T-helper 1 cell (primary cell): ENCODE measurements around the gene CD300LB.
"Not testable (repeated sequence)": the region's sequence is repeated elsewhere in the genome, so short reads cannot be mapped to it uniquely, and the experiment has no call there.

Source experiments
- DNase-seq, 5 donors: peaks; one replicate each; pipeline ENCODE4 v3.0.0-alpha.2; 2012 to 2020
- total RNA-seq, 4 donors: gene quantifications; one replicate each; lab custom pipeline; 2026; lab: John Stamatoyannopoulos, UW

CD300LB gene
- total RNA-seq, result 0 to 0.46 (median 0.19) reads per million in 4 donors

- no peak for DNase-seq
Measured at GRCh38 chr17:74531231-74531761, at the start of gene CD300LB. TSS of gene CD300LB (minus strand) at chr17:74531475. CDS start at chr17:74531350, 125 bp downstream.

GRCh38 chr17:74579900-74580299 is 48.6 kb upstream of the CD300LB start:
- DNase-seq, result no peak

- DNase-seq, result no peak
Measured at GRCh38 chr17:74578979-74579378, 47.7 kb upstream of the CD300LB start.

DNA sequence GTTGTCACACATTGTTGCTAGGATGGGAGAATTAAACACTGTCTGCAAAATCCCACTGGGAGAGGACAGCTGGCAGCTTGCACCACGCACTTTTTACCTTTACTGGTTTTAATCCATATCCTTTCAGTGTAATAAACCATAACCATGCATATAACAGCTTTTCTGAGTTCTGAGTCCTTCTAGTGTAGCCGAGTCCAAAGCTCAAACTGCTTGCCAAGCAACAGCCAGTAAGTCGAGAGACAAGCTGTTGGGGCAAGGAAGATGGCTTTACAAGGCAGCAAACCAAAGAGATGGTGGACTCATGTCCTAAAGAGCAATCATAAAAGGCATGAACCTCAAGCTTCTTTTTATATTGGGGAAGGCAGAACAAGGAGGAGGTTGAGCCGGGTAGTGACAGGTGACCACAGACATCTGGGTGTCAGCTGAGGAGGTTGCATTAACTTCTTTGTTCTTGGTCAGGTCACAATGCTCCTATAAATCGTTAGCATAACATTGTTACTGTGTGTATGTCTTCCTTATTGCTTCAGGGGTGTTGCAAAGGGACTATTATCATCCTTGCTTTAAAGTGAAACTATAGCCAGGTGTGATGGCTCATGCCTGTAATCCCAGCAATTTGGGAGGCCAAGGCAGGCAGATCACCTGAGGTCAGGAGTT is 43.3 kb upstream of the CD300LB start:
- DNase-seq, result no peak

DNA sequence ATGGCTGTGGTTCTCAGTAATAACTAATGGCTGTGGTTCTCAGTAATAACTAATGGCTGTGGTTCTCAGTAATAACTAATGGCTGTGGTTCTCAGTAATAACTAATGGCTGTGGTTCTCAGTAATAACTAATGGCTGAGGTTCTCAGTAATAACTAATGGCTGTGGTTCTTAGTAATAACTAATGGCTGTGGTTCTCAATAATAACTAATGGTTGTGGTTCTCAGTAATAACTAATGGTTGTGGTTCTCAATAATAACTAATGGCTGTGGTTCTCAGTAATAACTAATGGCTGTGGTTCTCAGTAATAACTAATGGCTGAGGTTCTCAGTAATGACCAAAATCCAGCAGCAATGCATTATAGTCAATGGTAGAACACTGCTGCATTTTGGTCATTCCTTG is 42.4 kb upstream of the CD300LB start:
- DNase-seq, result not testable (repeated sequence)

GRCh38 chr17:74573169-74573568 is 41.9 kb upstream of the CD300LB start:
- DNase-seq, result no peak

GRCh38 chr17:74571621-74572270 is 40.5 kb upstream of the CD300LB start:
- DNase-seq, result no peak

DNA sequence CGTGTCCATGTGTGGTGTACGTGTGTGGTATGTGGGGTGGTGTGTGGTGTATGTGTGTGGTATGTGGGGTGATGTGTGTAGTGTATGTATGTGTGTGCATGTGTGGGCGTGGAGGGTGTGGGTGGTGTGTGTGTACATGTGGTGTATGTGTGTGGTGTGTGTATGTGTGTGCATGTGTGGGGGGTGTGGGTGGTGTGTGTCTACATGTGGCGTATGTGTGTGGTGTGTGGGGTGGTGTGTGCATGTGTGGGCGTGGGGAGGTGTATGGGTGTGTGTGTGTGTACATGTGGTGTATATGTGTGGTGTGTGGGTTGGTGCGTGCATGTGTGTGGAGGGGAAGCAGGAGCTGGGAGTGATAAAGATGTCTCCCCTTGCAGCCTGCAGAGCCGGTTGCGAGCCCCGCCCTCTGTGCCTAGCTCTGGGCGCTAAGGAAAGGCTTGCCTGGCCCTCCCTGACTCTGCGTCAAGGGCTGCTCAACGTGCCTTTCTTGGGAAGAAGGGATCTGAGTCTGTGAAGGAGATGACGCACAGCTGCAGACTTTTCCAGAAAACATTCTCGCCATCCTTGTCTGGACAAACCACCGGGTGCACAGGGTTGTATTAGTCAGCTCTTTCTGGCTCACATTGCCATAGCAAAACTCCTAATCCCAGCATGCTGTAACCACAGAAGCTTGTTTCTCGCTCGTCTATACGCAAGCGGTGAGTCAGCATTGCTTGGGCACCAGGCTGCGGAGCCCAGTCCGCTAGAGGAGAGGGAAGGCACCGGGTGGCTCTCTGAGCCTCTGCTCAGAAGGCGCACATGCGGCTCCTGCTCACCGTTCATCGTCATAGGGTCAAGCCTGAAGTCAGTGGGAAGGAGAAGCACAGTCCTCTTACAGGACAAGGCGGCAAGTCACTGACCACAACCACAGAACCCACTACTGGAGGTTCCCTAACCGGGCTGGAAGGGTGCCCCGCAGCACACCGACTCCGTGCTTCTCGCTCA is 38.0 kb upstream of the CD300LB start:
- DNase-seq, result peak in 1 of 5 donors; percentile 38

DNA sequence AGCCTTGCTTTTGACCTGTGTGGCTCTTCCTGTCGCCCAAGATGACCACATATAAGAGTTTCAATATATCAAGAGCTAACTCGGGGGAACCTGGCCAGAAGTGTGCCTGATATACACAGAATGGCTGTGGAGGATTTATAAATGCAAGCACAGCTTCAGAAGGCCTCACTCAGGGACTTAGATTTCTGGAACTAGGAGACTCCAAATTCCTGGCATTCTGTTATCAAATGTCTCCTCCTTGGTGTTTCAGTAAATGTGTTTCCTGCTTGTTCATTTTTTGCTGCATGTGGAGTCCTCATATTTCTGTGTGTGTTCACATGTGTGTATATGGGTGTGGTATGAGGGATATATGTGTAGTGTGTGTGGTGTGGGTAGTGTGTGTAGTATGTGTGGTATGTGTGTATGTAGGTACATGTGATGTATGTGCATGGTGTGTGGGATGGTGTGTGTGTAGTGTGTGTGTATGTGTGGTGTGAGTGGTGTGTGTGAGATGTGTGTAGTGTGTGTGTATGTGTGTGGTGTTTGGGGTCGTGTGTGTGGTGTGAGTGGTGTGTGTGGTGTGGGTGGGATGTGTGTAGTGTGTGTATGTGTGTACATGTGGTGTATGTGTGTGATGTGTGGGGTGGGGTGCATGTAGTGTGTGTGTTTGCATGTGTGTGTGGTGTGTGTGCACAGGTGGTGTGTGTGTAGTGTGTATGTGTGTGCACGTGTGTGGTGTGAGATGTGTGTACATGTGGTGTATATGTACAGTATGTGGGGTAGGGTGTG is 37.0 kb upstream of the CD300LB start:
- DNase-seq, result no peak

DNA sequence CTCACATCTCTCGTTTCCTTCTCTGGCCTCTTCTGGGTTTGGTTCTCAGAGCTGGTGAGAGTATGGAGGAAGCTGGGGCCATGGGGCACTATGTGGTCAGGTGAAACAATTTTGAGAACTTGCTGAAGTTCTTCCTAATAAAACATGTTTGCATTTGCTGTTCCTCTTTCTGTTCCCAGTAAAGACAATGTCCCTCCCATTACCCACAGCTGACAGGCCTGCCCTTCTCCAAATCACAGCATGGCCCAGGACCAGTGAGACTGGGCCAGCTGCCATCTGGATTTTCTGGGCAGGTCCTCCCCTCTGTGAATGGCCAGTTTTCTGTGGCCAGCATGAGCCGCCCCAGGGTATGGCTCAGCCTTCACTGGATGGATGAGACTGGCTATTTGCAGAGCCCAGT is 36.1 kb upstream of the CD300LB start, which contains the start of gene CD300H:
CD300H (minus strand) TSS at position 113 of the 400 bp plus-strand sequence.
- DNase-seq, result no peak

DNA sequence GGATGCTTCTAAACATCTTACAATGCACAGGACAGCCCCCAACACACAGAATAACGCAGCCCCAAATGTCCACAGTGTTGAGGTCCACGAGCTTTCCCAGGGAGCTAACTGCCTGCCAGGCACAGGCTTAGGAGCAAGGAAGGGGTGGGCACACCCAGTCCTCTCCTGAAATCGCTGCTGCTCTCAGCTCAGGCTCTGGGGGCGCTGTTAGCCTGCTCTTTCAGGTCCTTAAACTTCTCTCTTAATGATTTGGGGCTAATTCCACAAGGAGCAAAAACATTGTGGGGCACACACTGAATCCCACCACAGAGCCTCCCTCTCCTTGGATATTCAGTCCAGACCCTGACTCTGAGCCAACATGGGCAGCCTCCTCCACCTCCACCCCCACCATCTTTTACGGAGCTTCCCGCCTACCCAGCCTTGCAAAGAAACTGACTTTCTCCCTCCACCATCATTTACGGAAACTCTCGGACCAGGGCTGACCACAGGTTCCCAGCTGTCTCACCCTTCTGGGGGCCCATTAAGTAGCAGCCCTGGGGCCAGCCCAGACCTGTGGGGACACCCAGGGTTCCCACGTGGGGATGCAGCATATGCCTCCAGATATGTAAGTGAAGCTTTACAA is 35.0 kb upstream of the CD300LB start:
- peak in 1 of 5 donors; percentile 3 for DNase-seq

DNA sequence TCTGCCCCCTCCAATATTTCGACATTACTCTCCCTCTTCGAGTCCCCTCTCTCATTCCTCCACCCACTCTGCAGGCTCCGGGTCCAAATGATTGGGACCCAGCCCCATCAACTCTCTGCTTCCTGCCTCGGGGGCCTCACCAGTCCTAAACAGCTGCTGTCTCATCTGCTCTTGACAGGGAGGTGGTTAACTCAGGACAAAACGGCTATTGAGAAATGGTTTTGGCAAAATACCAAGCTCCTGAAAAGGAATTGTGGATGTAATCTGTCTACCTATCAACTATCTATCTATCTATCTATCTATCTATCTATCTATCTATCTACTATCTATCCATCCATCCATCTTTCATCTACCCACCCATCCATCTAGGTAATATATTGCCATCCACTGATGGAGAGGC is 33.9 kb upstream of the CD300LB start:
- no peak for DNase-seq

GRCh38 chr17:74563358-74563757 is 32.1 kb upstream of the CD300LB start:
- no peak for DNase-seq

GRCh38 chr17:74561586-74561985 is 30.3 kb upstream of the CD300LB start:
- no peak for DNase-seq

DNA sequence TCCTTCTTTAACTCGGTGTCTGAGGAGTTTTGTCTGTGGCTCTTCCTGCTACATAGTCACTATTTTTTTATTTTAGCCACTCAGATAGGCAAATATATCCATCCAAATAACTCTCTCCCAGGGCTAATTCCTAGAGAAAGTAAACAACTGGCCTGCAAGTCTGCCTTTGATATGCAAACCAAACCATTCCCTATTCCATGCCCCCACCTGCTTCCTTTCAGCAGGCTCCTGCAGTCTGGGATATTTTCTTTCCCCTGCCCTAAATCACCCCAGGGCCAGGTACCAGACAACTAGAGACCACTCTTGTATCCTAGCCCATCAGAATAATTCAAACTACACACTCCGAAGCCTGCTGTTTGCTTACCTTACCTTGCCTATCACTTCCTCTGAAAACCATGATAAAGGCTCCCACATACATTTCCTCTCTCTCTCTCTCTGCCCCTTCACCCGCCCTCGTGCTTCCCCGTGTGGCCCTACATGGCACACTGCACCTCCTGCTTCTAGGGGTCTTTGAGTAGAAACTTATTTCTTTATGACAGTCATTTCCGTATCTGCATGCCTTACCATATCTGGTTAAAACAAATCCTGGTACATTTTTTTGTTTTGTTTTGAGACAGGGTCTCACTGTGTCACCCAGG is 27.7 kb upstream of the CD300LB start:
- no peak for DNase-seq

DNA sequence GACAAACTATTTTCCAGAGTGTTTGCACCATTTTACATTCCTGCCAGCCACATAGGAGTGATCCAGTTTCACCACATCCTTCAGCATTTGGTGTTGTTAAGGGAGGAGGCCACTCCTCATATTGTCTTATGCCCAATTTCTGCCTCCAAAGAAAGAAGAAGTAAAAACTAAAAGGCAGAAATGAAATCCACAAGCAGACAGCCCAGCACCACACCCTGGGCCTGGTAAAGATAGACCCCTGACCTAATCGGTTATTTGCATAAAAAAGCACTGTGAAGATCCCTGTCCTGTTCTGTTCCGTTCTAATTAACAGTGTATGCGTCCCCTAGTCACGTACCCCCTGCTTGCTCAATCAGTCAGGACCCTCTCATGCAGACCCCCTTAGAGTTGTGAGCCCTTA is 27.1 kb upstream of the CD300LB start:
- not testable (repeated sequence) for DNase-seq

GRCh38 chr17:74555427-74555940 is 24.2 kb upstream of the CD300LB start:
- DNase-seq, result no peak

- no peak for DNase-seq
Measured at GRCh38 chr17:74554909-74555308, 23.6 kb upstream of the CD300LB start.

DNA sequence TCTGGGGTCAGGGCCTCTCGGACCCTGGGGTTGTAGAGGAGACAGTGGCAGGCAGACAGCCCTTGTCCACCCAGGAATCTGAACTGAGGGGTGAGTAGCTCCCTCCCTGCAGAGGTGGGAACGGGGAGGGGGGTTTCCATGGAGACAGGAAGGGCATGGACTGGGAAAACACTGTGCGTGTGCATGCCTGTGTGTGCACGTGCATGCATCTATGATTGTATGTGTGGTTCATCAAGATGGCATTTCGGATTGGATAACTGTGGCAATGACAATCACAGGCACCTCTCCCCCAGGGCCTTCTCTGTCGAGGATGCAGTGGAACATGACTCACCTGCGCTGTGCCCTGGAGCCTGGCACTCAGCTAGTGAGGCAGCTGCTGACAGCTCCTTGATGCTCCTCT is 20.8 kb upstream of the CD300LB start:
- DNase-seq, result no peak

DNA sequence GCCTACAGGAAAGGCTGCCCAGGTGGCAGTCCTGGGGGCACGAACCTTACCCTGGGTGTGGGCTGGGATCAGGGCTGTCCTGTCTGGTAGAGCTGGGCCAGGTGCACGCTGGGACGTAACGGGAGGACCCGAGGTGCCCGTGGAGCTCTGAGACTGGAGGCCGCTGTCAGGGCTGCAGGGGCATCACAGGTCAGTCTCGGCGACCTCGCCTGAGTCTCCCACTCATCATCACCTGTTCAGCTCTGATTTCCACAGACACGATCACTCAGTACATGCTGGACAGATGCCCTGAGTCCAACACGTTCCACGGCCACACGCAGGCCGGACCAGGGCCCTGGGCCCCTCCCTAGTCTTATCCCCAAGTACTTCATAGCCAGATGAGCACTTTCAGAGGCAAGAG is 19.3 kb upstream of the CD300LB start:
- no peak for DNase-seq

DNA sequence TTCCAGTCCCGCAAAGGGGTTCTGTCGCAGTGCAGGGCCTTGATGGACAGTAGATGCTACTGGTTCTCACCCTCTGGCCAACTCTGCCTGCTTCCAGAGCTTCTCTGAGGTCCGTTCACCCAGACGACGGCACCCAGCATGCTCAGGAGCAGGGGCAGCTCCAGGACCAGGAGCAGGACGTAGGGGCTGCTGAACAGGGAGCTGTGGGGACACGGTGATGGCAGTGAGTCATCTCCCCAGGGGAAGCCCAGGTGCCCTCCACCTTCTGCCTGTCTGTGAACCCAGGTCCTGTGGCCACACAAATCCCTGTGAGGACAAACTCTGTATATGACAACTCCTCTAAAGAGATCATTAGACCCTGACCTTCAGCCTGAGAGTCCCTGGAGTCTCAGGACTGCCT is 18.1 kb upstream of the CD300LB start:
- no peak for DNase-seq
